NCI-H1092 (cell line): Measurements from ENCODE around the gene BPTF.
A peak's percentile ranks its signal among the peaks of the same experiment; 100 is the strongest.
"Not testable (repeated sequence)": the region's sequence is repeated elsewhere in the genome, so short reads cannot be mapped to it uniquely, and the experiment has no call there.

Experiments
- DNase-seq: peaks from one replicate; lab custom pipeline; 2025; lab: John Stamatoyannopoulos, UW

The BPTF gene

GRCh38 chr17:67980456-67980855, 155.2 kb downstream of the BPTF start:
- DNase-seq, result no peak

- not testable (repeated sequence) for DNase-seq
Observed at GRCh38 chr17:67980883-67981282, 155.6 kb downstream of the BPTF start.

GRCh38 chr17:67982034-67982640, 156.8 kb downstream of the BPTF start:
- no peak for DNase-seq

- no peak for DNase-seq
Observed at GRCh38 chr17:67982686-67983382, 157.5 kb downstream of the BPTF start.

DNA sequence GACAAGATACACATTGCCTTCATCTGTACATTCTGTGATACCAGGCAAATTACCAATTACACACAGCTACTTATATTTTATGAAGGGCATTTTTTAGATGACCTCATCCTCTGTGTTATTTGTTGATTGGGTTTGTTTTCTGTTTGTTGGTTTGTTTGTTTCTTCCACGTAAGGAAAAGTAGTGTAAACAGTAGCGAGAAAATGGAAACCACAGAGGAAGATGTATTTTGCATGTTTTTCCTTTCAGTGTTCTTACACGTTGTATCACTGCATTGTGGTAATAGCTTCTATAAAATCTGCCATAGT, 158.0 kb downstream of the BPTF start:
- no peak for DNase-seq

GRCh38 chr17:67990909-67991308, 165.6 kb downstream of the BPTF start:
- peak; percentile 51 for DNase-seq

DNA sequence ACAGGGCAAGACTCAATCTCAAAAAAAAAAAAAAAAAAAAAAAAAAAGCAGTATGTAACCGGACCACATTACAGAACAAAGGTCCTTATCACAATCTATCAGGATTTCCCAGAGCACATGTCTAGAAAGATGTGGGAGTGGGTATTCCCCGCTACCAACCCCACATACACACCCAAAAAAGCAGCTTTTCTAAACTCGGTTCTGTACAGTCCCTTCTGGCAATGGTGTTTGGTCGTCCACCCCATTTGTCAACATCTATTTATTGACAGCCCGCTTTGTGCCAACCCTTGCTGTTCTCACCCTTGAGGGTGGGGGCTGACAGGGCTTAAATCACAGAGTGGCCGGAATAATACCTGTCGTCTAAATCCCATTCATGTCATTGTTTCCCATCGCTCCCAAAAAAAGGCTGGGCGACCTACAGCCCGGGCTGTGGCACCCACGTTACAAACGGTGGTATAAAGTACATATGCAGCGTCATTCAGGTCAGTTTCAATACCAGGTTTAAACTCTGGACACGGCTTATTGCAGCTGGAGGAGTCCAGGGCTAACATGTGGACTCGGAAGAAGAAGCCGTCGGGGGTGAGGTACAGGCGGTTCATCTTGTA, 167.3 kb downstream of the BPTF start:
- DNase-seq, result no peak

- peak; percentile 70 for DNase-seq
Observed at GRCh38 chr17:67993153-67993997, 168.1 kb downstream of the BPTF start.

GRCh38 chr17:67993998-67994361, 168.7 kb downstream of the BPTF start:
- no peak for DNase-seq

GRCh38 chr17:67994817-67995569, 169.7 kb downstream of the BPTF start:
- DNase-seq, result no peak

GRCh38 chr17:67995570-67996263, 170.4 kb downstream of the BPTF start:
- no peak for DNase-seq

DNA sequence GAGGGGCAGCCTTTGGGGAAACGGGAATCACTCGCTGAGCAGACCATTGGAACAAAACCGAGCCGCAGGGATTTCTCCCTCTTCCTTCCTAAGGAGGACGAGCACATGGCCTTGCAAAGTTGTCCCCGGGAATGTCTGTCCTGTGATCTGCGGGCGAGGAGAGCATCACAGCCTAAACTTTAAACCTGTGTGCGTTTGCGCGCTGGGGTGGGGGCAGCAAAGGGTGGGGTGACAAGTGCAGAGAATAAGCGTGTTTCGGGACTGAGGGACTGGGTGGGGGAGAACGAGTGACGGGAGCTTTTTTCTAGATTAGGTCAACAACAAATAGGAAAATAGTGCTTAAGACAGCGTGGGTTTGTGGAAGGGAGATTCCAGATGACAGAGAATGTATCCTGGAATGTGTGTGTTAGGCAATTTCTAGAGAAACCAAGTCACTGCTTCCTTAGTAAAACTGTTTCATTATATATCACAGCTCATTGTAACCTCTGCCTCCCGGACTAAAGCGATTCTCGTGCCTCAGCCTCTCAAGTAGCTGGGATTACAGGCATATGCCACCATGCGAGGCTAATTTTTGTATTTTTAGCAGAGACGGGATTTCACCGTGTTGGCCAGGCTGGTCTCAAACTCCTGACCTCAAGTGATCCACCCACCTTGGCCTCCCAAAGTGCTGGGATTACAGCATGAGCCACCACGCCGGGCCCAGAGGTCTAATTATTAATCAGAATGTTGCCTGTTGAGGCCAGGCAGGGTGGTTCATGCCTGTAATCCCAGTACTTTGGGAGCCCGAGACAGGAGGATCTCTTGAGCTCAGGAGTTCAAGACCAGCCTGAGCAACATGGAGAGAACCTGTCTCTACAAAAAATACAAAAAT, 171.2 kb downstream of the BPTF start, which contains the start of gene C17orf58:
C17orf58 (minus strand) TSS at position 169 of the 871 bp plus-strand sequence. CDS start 271 bp downstream, outside the sequence.
- not testable (repeated sequence) for DNase-seq

- DNase-seq, result no peak
Observed at GRCh38 chr17:67998466-67998865, 173.2 kb downstream of the BPTF start.

DNA sequence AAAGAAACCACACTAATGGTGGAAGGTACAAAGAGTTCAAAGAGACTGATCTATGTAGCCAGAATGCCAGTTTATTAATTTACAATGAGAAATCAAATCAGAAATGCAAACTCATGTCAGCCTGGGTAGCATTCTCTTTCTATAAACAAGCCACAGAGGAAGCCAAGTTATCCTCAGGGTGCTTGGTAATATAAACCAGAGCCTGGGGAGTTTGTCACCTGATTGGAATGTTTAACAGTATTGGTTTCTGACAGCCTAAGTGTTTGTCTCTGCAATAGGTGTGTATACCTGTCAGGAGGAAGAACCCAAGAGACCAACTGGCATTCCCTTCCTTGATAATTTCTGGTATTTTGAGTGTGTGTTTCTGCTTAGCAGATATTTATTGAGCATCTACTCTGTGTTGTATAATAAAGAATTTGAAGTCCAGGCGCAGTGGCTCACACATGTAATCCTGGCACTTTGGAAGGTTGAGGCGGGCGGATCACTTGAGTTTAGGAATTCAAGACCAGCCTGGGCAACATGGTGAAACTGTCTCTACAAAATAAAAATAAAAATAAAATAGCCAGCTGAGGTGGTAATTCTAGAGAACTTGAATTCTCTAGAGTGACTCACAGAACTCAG, 174.1 kb downstream of the BPTF start:
- no peak for DNase-seq

DNA sequence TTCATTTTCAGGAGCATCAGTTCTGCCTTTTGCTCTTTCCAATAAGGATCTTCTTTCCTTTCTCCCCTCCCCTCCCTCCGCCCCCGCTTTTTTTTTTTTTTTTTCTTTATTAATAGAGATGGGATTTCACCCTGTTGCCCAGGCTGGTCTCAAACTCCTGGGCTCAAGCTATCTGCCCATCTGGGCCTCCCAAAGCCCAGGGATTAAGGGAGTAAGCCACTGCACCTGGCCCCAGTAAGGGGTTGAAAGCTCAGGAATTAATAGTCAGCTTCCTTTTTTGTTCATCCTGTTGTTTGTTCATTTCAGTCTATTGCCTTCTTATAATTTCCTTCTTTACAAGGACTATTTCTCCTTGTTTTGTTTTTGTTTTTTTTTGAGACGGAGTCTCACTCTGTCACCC, 178.9 kb downstream of the BPTF start:
- no peak for DNase-seq

GRCh38 chr17:68006797-68007196, 181.5 kb downstream of the BPTF start:
- DNase-seq, result no peak

DNA sequence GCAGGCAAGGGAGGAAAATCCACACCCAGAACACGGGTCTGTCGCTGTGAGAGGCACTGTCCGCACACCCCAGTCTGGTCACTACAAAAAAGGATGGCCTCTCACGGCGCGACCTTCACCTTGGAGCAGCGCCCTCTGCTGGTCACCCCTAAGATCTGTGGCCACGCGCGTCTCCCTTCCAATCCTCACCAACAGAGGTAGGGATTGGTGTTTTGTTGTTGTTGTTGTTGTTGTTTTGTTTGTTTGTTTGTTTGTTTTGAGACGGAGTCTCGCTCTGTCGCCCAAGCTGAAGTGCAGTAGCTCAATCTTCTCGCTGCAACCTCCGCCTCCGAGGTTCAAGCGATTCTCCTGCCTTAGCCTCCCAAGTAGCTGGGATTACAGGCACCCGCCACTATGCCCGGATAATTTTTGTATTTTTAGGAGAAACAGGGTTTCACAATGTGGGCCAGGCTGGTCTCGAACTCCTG, 185.9 kb downstream of the BPTF start:
- no peak for DNase-seq

DNA sequence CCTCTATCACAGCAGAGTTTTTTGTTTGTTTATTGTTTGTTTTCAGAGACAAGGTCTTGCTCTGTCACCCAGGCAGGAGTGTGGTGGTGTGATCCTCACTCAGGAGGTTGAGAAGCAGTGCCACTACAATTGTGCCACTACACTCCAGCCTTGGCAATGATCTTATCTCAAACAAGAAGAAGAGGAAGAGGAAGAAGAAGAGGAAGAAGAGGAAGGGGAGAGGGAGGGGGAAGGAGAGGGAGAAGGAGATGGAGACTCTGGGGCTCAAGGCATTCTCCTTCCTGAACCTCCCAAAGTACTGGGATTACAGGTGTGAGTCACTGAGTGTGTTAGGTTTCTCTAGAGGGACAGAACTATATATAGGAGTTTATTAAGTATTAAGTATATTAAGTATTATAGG, 188.1 kb downstream of the BPTF start:
- no peak for DNase-seq

- no peak for DNase-seq
Observed at GRCh38 chr17:68015081-68015723, 189.9 kb downstream of the BPTF start.
